RPMI7951 (cell line): ENCODE data around the gene KRI1. TPM values are rescaled to one million over a fixed set of nuclear protein-coding genes. Genes with fewer than 3 reads are reported as not detected.
A peak's percentile ranks its signal among the peaks of the same experiment; 100 is the strongest.
"Not testable (repeated sequence)": the region's sequence is repeated elsewhere in the genome, so short reads cannot be mapped to it uniquely, and the experiment has no call there.

Experiments
- DNase-seq: peaks from one replicate; pipeline ENCODE4 v3.0.0-alpha.2; 2012; ENCODE audit warnings: low read depth
- total RNA-seq: library from RNA; depleted of rRNA; stranded (reverse); fragments of >200 nt; shearing (Covaris generic); gene quantifications from 2 replicates; pipeline ENCODE4 v1.2.3, GENCODE V29; 2014

Gene KRI1
- total RNA-seq, 1 experiment from 2014 or later: 10.1 TPM

- DNase-seq: no peak
Observed at GRCh38 chr19:10575011-10575716, 9.4 kb upstream of the KRI1 start.

GRCh38 chr19:10574462-10574861, 8.7 kb upstream of the KRI1 start:
- no peak for DNase-seq

GRCh38 chr19:10573793-10574192, 8.0 kb upstream of the KRI1 start:
- DNase-seq: not testable (repeated sequence)

GRCh38 chr19:10568826-10569651, 3.2 kb upstream of the KRI1 start, which contains the start of gene CDKN2D:
Gene CDKN2D (minus strand): TSS chr19:10568979. CDS start chr19:10568653, 326 bp downstream.
- peak; percentile 99 for DNase-seq

- no peak for DNase-seq
Observed at GRCh38 chr19:10568062-10568825, 2.4 kb upstream of the KRI1 start.

- no peak for DNase-seq
Observed at GRCh38 chr19:10567656-10568055, 1.8 kb upstream of the KRI1 start.

- DNase-seq: no peak
Observed at GRCh38 chr19:10566658-10567410, 1.0 kb upstream of the KRI1 start.

- DNase-seq: no peak
Observed at GRCh38 chr19:10566408-10566657, 523 bp upstream of the KRI1 start.

- DNase-seq: peak; percentile 41
Observed at GRCh38 chr19:10565028-10565566, 713 bp downstream of the KRI1 start.

- DNase-seq: no peak
Observed at GRCh38 chr19:10562609-10563008, 3.2 kb downstream of the KRI1 start.

- DNase-seq: no peak
Observed at GRCh38 chr19:10560154-10560553, 5.7 kb downstream of the KRI1 start.

GRCh38 chr19:10557603-10558197, 8.1 kb downstream of the KRI1 start:
- no peak for DNase-seq

- no peak for DNase-seq
Observed at GRCh38 chr19:10555610-10555973, 10.2 kb downstream of the KRI1 start.

- DNase-seq: no peak
Observed at GRCh38 chr19:10554760-10555609, 10.8 kb downstream of the KRI1 start.

- no peak for DNase-seq
Observed at GRCh38 chr19:10553943-10554381, 11.8 kb downstream of the KRI1 start.

GRCh38 chr19:10553087-10553667, 12.6 kb downstream of the KRI1 start:
- no peak for DNase-seq

- no peak for DNase-seq
Observed at GRCh38 chr19:10552510-10553053, 13.2 kb downstream of the KRI1 start.

GRCh38 chr19:10551698-10552301, 14.0 kb downstream of the KRI1 start:
- DNase-seq: no peak

- not testable (repeated sequence) for DNase-seq
Observed at GRCh38 chr19:10551006-10551405, 14.8 kb downstream of the KRI1 start.
